ENCODE results near the gene FOXE1.

- no peak for TF ChIP-seq POLR2A (IDR thresholded peaks at IDR 0.05)
- TF ChIP-seq CTCF (IDR thresholded peaks at IDR 0.05): no peak
Observed at GRCh38 chr9:97903177-97903576, 50.2 kb downstream of the FOXE1 start.

Data from body of pancreas (tissue), 4 donors.